Epithelial cell of esophagus (primary cell): Measurements from ENCODE around the gene ADAM15.
A peak's percentile ranks its signal among the peaks of the same experiment; 100 is the strongest.

Source experiments
- DNase-seq: peaks from one replicate; pipeline ENCODE4 v3.0.0; 2010; ENCODE audit warnings: low read depth
- H3K4me3 ChIP-seq: 2 replicates; pipeline ENCODE4 v1.5.1; 2011; ENCODE audit warnings: mild to moderate bottlenecking, low read length, control low read depth
- CTCF ChIP-seq: IDR thresholded peaks from 2 replicates; pipeline ENCODE4 v1.5.1; 2011; ENCODE audit warnings: low read depth, mild to moderate bottlenecking, low read length, control low read depth, inconsistent platforms; ENCODE audit not compliant: insufficient read depth; ENCODE audit errors: missing control alignments

Gene ADAM15

GRCh38 chr1:155083865-155084721 lies 33.0 kb downstream of the ADAM15 start:
- DNase-seq: peak; percentile 75
- TF ChIP-seq CTCF: peak; percentile 58
- peak overlapping the region; percentile 71 for H3K4me3 ChIP-seq

- H3K4me3 ChIP-seq: peak overlapping the region; percentile 71
- peak; percentile 86 for TF ChIP-seq CTCF
- peak; percentile 94 for DNase-seq
Observed at GRCh38 chr1:155084722-155085503, 33.8 kb downstream of the ADAM15 start.

- TF ChIP-seq CTCF: no peak
- peak overlapping the region; percentile 71 for H3K4me3 ChIP-seq
- DNase-seq: peak; percentile 88
Observed at GRCh38 chr1:155085504-155086127, 34.5 kb downstream of the ADAM15 start.

GRCh38 chr1:155086128-155086741 lies 35.1 kb downstream of the ADAM15 start:
- DNase-seq: peak; percentile 60
- no peak overlapping the region for H3K4me3 ChIP-seq
- peak; percentile 86 for TF ChIP-seq CTCF

- no peak for DNase-seq
- no peak overlapping the region for H3K4me3 ChIP-seq
- no peak for TF ChIP-seq CTCF
Observed at GRCh38 chr1:155086856-155087535, 35.9 kb downstream of the ADAM15 start.
